ENCODE results near the gene AQP4.
A peak's percentile ranks its signal among the peaks of the same experiment; 100 is the strongest.

AQP4 gene

DNA sequence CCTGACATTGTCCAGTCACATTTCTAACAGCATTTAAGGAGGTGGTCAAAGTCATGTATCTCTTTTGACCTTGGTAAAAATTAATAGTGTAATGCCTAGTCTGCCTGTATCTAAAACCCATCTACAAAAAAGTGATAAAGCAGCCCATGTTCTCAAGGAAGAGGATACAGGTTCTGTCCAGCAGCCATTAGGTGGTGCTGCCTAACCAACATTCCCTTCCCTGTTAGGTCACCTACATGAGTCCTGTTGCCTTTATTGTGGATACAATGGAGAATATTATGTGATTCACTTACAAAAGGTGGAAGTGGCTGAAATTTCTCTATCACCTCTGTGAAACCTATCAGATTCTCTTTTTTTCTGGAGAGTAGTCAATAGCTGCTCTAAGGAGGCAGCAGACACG lies 52.5 kb downstream of the AQP4 start:
- Histone ChIP-seq H3K4me1 (ENCODE audit: control insufficient read depth in 1 of 2, insufficient read depth in 2 of 2, low read length in 2 of 2) (no peaks in the 10 kb centered on the region), H3K36me3 (ENCODE audit: control insufficient read depth in 1 of 2, insufficient read depth in 2 of 2, low read length in 2 of 2) (no peaks in the 10 kb centered on the region), H3K27me3 (ENCODE audit: insufficient read depth, low read length) (no peaks in the 10 kb centered on the region), H2AK5ac (ENCODE audit: low read length) (no peak overlapping the region), H4K12ac (ENCODE audit: low read depth, low read length) (no peak overlapping the region), H4K8ac (ENCODE audit: low read depth, low read length) (no peak overlapping the region), H2BK5ac (ENCODE audit: low read depth, low read length, poor library complexity) (no peak overlapping the region), H3K79me2 (ENCODE audit: control insufficient read depth, insufficient read depth, low read length, poor library complexity) (no peaks in the 10 kb centered on the region), H3K79me1 (ENCODE audit: low read length) (no peaks in the 10 kb centered on the region), H3K23ac (ENCODE audit: low read length) (no peak overlapping the region), H2AFZ (ENCODE audit: insufficient read depth, low read length, poor library complexity) (no peak overlapping the region), H3K4me2 (ENCODE audit: low read length) (no peak overlapping the region), H3K9me3 (ENCODE audit: insufficient read depth, low read depth, low read length) (no peaks in the 10 kb centered on the region), H3K14ac (ENCODE audit: low read length) (no peak overlapping the region), H3K4me3 (ENCODE audit: low read depth, low read length) (no peak overlapping the region), H2BK120ac (ENCODE audit: insufficient read depth, low read length, poor library complexity) (no peak overlapping the region), H2BK12ac (ENCODE audit: low read length) (no peak overlapping the region), H3K9ac (ENCODE audit: low read length) (no peak overlapping the region), H3K27ac (ENCODE audit: low read depth, low read length) (no peak overlapping the region), H3K4ac (ENCODE audit: low read depth, low read length) (no peak overlapping the region), H4K91ac (ENCODE audit: low read depth, low read length) (no peak overlapping the region), H3K18ac (ENCODE audit: low read length) (no peak overlapping the region)
- no CpG with 5 or more reads among the region's 1 CpG for WGBS (ENCODE audit: extremely low coverage, insufficient coverage, insufficient read length)
- DNase-seq, result peak; percentile 14 to 33

DNA sequence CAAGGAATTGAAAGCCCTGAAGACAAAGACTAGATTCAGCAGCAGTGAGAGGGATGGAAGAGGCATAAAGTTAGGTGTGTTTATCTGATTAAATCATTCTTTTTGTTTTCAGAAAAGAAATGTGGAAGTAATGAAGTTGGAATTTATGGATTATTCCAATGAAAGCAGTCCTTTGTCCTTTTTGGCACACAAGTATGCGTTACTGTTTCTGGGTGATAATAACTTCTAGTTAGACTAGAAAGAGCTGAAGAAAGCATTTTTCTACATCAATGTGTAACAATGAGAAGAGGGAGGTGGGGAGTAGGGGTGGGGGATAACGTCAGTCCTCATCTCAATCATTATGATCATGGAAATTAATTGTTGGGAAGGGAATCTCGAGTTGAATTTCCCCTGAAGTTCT lies 53.0 kb downstream of the AQP4 start:
- WGBS (ENCODE audit: extremely low coverage, insufficient coverage, insufficient read length), result no CpG with 5 or more reads among the region's 3 CpGs
- Histone ChIP-seq H4K12ac (ENCODE audit: low read depth, low read length) (no peak overlapping the region), H3K27ac (ENCODE audit: low read depth, low read length) (no peak overlapping the region), H3K4me2 (ENCODE audit: low read length) (no peak overlapping the region), H2AK5ac (ENCODE audit: low read length) (no peak overlapping the region), H2BK120ac (ENCODE audit: insufficient read depth, low read length, poor library complexity) (no peak overlapping the region), H3K79me1 (ENCODE audit: low read length) (no peaks in the 10 kb centered on the region), H3K9me3 (ENCODE audit: insufficient read depth, low read depth, low read length) (no peaks in the 10 kb centered on the region), H3K9ac (ENCODE audit: low read length) (no peak overlapping the region), H4K91ac (ENCODE audit: low read depth, low read length) (no peak overlapping the region), H3K23ac (ENCODE audit: low read length) (no peak overlapping the region), H3K4ac (ENCODE audit: low read depth, low read length) (no peak overlapping the region), H3K14ac (ENCODE audit: low read length) (no peak overlapping the region), H3K36me3 (ENCODE audit: control insufficient read depth in 1 of 2, insufficient read depth in 2 of 2, low read length in 2 of 2) (no peaks in the 10 kb centered on the region), H2AFZ (ENCODE audit: insufficient read depth, low read length, poor library complexity) (no peak overlapping the region), H3K4me3 (ENCODE audit: low read depth, low read length) (no peak overlapping the region), H3K4me1 (ENCODE audit: control insufficient read depth in 1 of 2, insufficient read depth in 2 of 2, low read length in 2 of 2) (no peaks in the 10 kb centered on the region), H2BK5ac (ENCODE audit: low read depth, low read length, poor library complexity) (no peak overlapping the region), H3K18ac (ENCODE audit: low read length) (no peak overlapping the region), H3K27me3 (ENCODE audit: insufficient read depth, low read length) (no peaks in the 10 kb centered on the region), H3K79me2 (ENCODE audit: control insufficient read depth, insufficient read depth, low read length, poor library complexity) (no peaks in the 10 kb centered on the region), H4K8ac (ENCODE audit: low read depth, low read length) (no peak overlapping the region), H2BK12ac (ENCODE audit: low read length) (no peak overlapping the region)
- DNase-seq, result no peak

DNA sequence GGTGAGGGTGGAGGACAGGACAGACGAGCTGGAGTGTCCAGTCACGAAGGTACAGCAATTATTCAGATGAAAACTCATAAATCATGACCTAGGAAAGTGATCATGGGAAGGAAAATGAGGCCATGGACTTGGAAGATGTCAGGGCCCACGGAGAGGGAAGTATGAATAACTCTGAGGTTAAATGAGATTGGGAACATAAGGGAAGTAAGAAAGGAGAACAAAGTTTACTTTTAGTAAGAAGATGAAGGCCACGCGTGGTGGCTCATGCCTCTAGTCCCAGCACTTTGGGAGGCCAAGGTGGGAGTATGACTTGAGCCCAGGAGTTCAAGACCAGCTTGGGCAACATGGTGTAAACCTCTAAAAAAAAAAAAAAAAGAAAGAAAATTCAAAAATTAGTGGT lies 56.2 kb downstream of the AQP4 start:
- Histone ChIP-seq H3K14ac (ENCODE audit: low read length) (no peak overlapping the region), H3K9ac (ENCODE audit: low read length) (no peak overlapping the region), H4K8ac (ENCODE audit: low read depth, low read length) (no peak overlapping the region), H3K23ac (ENCODE audit: low read length) (no peak overlapping the region), H3K4me3 (ENCODE audit: low read depth, low read length) (no peak overlapping the region), H3K18ac (ENCODE audit: low read length) (no peak overlapping the region), H2AFZ (ENCODE audit: insufficient read depth, low read length, poor library complexity) (no peak overlapping the region), H2AK5ac (ENCODE audit: low read length) (no peak overlapping the region), H3K4ac (ENCODE audit: low read depth, low read length) (no peak overlapping the region), H3K27me3 (ENCODE audit: insufficient read depth, low read length) (no peaks in the 10 kb centered on the region), H4K91ac (ENCODE audit: low read depth, low read length) (no peak overlapping the region), H3K27ac (ENCODE audit: low read depth, low read length) (no peak overlapping the region), H3K4me1 (ENCODE audit: control insufficient read depth in 1 of 2, insufficient read depth in 2 of 2, low read length in 2 of 2) (no peaks in the 10 kb centered on the region), H4K12ac (ENCODE audit: low read depth, low read length) (no peak overlapping the region), H3K4me2 (ENCODE audit: low read length) (no peak overlapping the region), H2BK12ac (ENCODE audit: low read length) (no peak overlapping the region), H3K9me3 (ENCODE audit: insufficient read depth, low read depth, low read length) (no peaks in the 10 kb centered on the region), H3K79me2 (ENCODE audit: control insufficient read depth, insufficient read depth, low read length, poor library complexity) (no peaks in the 10 kb centered on the region), H2BK5ac (ENCODE audit: low read depth, low read length, poor library complexity) (no peak overlapping the region), H3K36me3 (ENCODE audit: control insufficient read depth in 1 of 2, insufficient read depth in 2 of 2, low read length in 2 of 2) (no peaks in the 10 kb centered on the region), H2BK120ac (ENCODE audit: insufficient read depth, low read length, poor library complexity) (no peak overlapping the region), H3K79me1 (ENCODE audit: low read length) (no peaks in the 10 kb centered on the region)
- no peak for DNase-seq
- no CpG with 5 or more reads among the region's 5 CpGs for WGBS (ENCODE audit: extremely low coverage, insufficient coverage, insufficient read length)

DNA sequence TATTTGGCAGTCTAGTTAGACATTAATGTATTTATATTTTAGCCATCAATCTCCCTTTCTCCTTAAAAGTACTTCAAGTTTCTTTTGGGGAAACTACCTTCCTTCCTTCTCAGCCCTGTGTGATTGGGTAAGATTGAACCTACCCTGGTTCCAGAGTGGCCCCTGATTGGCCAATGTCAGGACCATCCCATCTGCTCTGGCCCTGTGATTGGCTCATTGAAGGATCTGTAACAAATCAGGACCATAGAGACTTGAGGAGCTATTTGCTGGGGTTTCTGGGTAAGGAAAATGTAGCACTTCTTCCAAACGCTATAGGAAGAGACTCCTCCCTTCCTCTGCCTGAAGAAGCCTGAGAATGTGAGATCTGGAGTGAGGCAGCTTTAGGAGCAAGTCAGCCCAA lies 59.3 kb downstream of the AQP4 start:
- Histone ChIP-seq H3K27me3 (ENCODE audit: insufficient read depth, low read length) (no peaks in the 10 kb centered on the region), H3K36me3 (ENCODE audit: control insufficient read depth in 1 of 2, insufficient read depth in 2 of 2, low read length in 2 of 2) (no peaks in the 10 kb centered on the region), H4K12ac (ENCODE audit: low read depth, low read length) (no peak overlapping the region), H3K23ac (ENCODE audit: low read length) (no peak overlapping the region), H2BK5ac (ENCODE audit: low read depth, low read length, poor library complexity) (no peak overlapping the region), H3K27ac (ENCODE audit: low read depth, low read length) (no peak overlapping the region), H3K79me1 (ENCODE audit: low read length) (no peaks in the 10 kb centered on the region), H3K4me3 (ENCODE audit: low read depth, low read length) (no peak overlapping the region), H3K79me2 (ENCODE audit: control insufficient read depth, insufficient read depth, low read length, poor library complexity) (no peaks in the 10 kb centered on the region), H4K8ac (ENCODE audit: low read depth, low read length) (no peak overlapping the region), H3K9me3 (ENCODE audit: insufficient read depth, low read depth, low read length) (no peaks in the 10 kb centered on the region), H2BK120ac (ENCODE audit: insufficient read depth, low read length, poor library complexity) (no peak overlapping the region), H2AFZ (ENCODE audit: insufficient read depth, low read length, poor library complexity) (no peak overlapping the region), H3K4ac (ENCODE audit: low read depth, low read length) (no peak overlapping the region), H2BK12ac (ENCODE audit: low read length) (no peak overlapping the region), H2AK5ac (ENCODE audit: low read length) (no peak overlapping the region), H3K9ac (ENCODE audit: low read length) (no peak overlapping the region), H4K91ac (ENCODE audit: low read depth, low read length) (no peak overlapping the region), H3K4me2 (ENCODE audit: low read length) (no peak overlapping the region), H3K14ac (ENCODE audit: low read length) (no peak overlapping the region), H3K4me1 (ENCODE audit: control insufficient read depth in 1 of 2, insufficient read depth in 2 of 2, low read length in 2 of 2) (no peaks in the 10 kb centered on the region), H3K18ac (ENCODE audit: low read length) (no peak overlapping the region)
- DNase-seq, result no peak
- no CpG with 5 or more reads among the region's 1 CpG for WGBS (ENCODE audit: extremely low coverage, insufficient coverage, insufficient read length)
